ENCODE data around the gene POC1B.
"Not testable (repeated sequence)": the region's sequence is repeated elsewhere in the genome, so short reads cannot be mapped to it uniquely, and the experiment has no call there.

Gene POC1B

GRCh38 chr12:89459279-89459678 lies 66.6 kb downstream of the POC1B start:
- not testable (repeated sequence) for DNase-seq

- no peak for DNase-seq
Measured at GRCh38 chr12:89456565-89456964, 69.3 kb downstream of the POC1B start.

- DNase-seq = peak; percentile 48
Measured at GRCh38 chr12:89454080-89454848, 71.6 kb downstream of the POC1B start.

GRCh38 chr12:89453121-89453978 lies 72.5 kb downstream of the POC1B start:
- peak; percentile 67 for DNase-seq

GRCh38 chr12:89451841-89452251 lies 74.0 kb downstream of the POC1B start:
- peak; percentile 68 for DNase-seq

- DNase-seq = peak; percentile 79
Measured at GRCh38 chr12:89450907-89451306, 74.9 kb downstream of the POC1B start.

- DNase-seq = peak; percentile 67
Measured at GRCh38 chr12:89448951-89449371, 76.9 kb downstream of the POC1B start.

- DNase-seq = no peak
Measured at GRCh38 chr12:89448526-89448925, 77.3 kb downstream of the POC1B start.

- DNase-seq = peak; percentile 59
Measured at GRCh38 chr12:89439941-89440340, 85.9 kb downstream of the POC1B start.

GRCh38 chr12:89437231-89437630 lies 88.6 kb downstream of the POC1B start:
- no peak for DNase-seq

- DNase-seq = no peak
Measured at GRCh38 chr12:89436062-89436461, 89.8 kb downstream of the POC1B start.

GRCh38 chr12:89433634-89434033 lies 92.2 kb downstream of the POC1B start:
- no peak for DNase-seq

- no peak for DNase-seq
Measured at GRCh38 chr12:89432396-89432795, 93.5 kb downstream of the POC1B start.

- no peak for DNase-seq
Measured at GRCh38 chr12:89429528-89429927, 96.3 kb downstream of the POC1B start.

GRCh38 chr12:89427508-89428156 lies 98.2 kb downstream of the POC1B start:
- DNase-seq = no peak

GRCh38 chr12:89424846-89425245 lies 101.0 kb downstream of the POC1B start:
- no peak for DNase-seq

- no peak for DNase-seq
Measured at GRCh38 chr12:89424389-89424788, 101.5 kb downstream of the POC1B start.

- no peak for DNase-seq
Measured at GRCh38 chr12:89421092-89421835, 104.6 kb downstream of the POC1B start.

- no peak for DNase-seq
Measured at GRCh38 chr12:89418228-89418910, 107.5 kb downstream of the POC1B start.

- peak; percentile 26 for DNase-seq
Measured at GRCh38 chr12:89417246-89417977, 108.4 kb downstream of the POC1B start.

- DNase-seq = no peak
Measured at GRCh38 chr12:89416049-89416792, 109.6 kb downstream of the POC1B start.

Data from fibroblast of skin of right quadriceps (primary cell).